NCI-H1417 treated with DMSO at 0.1 percent for 48 hours (cell line): Measurements from ENCODE around the gene VPS51.

Experiments
- DNase-seq: peaks from one replicate; lab custom pipeline; 2025; lab: John Stamatoyannopoulos, UW

VPS51 gene

DNA sequence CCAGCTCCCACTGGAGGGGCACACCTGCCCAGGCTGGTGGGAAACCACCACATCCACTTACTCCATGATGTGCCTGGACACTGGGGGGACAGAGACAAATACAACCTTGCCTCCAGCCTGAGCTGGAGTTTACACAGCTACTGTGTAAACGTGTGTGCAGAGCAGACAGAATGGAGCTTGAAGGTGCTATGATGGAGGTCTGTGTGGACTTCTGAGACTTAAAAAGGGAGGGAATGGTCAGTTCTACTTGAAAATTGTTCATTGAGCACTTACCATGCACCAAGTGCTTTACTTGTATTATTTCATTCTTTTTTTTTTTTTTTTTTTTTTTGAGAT, 23.4 kb upstream of the VPS51 start:
- no peak for DNase-seq

DNA sequence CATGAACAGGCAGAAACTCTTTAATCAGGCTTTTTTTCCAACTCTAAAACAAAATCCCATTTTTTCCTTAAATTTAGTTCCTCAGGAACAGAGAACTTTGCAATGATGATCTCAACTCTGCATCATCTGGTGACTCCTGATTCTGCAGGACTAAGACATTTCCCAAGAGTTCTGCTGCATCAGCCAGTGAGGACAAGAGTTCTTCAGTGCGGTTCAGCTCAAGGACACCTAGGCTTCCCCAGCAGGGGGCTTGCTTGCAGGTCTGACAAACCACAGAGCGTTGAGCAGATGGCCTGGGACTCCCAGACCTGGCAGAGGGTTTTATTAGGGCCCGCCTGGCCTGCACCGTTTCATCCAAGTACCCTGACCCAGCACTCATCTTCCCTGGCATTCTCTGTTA, 18.6 kb upstream of the VPS51 start:
- no peak for DNase-seq

DNA sequence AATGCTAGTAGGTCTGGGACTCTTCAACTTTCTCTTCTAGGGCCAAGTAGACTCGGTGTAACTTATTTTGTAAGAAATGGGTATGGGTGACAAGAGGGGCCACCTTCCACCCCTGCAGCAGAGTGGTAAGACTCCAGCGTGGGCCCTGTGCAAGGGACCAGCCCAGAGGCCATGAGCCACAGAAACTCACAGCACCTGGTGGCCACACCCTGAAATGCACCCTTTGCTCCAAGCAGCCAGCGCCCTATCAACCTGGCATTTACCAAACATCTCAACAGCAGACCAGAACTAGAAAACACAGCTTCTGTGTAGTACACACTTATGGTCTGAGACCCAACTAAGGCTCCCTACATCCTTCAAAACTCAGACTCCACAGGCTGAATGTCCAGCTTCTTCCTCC, 17.9 kb upstream of the VPS51 start:
- no peak for DNase-seq

DNA sequence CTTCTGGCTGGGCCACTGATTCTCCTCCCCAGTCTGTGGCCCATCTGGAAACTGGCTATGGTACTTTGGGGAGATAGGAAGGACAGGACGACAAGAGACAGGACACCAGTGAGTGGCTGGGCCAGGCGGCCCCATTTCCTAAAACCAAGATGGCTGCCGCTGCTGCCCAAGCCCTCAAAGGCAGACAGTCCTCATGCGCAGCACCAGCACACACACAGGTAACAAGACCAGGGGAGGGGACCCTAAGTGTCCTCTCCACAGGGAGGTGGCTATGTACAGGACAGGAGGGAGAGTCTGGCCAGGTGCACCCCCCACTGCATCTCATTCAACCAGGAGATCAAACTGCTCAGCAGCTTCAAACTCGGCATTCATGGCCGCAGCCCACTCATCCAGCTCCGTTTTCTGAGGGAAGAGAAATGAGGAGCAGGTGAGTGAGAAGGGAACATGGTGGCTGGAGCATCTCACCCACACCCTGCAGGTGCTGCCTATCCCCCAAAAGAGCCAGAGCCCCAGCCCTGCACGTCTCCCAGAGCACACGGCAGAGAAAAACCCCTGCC, 17.1 kb upstream of the VPS51 start:
- no peak for DNase-seq

DNA sequence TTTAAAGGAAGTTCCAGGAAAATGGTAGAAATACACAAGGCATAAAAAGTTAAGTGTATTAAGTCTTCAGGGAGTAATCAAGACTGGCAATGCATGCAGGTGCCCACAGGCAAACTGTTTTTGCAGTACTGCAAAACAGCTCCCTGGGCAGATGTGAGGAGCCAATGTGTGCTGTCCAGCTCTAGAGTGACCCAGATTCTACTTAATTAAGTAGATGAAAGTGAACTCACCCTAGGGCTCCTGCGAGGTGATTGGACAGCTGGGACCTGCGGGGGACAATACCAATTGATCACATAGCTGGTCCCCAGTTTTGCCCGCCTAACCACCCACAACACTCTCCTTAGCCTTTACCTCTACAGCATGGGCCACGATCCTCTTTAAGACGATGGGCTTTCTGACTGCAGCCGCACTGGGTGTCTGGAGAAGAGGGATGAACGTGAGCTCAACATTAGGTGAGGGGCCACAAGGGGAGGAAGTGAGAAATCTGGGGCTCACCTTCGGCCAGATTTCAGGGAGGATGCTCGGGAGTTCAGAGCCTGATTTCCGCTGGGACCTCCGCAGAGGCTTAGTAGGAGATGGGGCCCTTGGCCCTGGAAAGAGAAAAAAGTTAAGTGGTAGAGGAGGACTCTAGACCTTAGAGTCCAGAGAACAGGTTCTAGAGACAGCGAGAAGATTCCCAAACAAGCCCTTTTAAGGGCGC, 12.7 kb upstream of the VPS51 start:
- DNase-seq: no peak

DNA sequence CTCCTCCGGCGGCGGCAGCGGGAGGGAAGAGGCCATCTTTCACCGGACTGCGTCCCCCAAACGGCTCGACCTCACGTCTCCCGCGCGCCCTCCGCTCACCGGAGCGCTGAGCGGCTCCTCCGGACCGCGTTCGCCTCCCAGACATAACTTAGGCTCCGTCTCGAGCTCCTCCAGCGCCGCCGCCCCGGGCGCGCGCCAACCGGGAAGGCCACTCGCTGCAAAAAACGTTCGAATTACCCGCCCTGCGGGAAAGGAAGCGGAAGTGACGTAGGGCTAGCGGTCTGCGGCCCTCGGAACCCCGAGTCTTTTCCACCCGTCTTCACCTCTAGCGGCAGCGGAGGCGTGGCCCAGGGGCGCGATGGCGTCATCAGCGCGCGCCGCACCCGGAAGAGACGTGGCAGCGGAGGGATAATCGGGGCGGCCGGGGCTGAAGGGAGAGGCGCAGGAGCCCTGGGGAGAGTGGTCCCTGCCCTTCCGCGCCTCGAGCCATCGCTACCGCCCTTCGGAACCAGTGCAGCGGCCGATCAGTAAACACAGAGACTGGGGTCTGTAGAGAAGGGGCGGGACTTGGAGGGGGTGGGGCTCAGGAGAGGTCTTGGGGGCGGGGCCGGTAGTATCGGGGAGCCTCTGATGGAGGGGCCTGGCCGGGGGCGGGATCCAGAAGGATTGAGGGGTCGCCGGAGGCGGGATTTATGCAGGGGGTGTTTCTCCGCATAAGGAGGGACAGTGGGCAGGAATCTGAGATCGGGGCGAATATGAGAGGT, 12.0 kb upstream of the VPS51 start, which contains the start of the genes CDCA5 and ZFPL1:
CDCA5 (minus strand) TSS at position 207 of the 764 bp plus-strand sequence; CDS start at position 145, 62 bp downstream.
ZFPL1 (plus strand) TSS at position 389 of the 764 bp plus-strand sequence. CDS start 477 bp downstream, outside the sequence.
- DNase-seq: peak; percentile 82

DNA sequence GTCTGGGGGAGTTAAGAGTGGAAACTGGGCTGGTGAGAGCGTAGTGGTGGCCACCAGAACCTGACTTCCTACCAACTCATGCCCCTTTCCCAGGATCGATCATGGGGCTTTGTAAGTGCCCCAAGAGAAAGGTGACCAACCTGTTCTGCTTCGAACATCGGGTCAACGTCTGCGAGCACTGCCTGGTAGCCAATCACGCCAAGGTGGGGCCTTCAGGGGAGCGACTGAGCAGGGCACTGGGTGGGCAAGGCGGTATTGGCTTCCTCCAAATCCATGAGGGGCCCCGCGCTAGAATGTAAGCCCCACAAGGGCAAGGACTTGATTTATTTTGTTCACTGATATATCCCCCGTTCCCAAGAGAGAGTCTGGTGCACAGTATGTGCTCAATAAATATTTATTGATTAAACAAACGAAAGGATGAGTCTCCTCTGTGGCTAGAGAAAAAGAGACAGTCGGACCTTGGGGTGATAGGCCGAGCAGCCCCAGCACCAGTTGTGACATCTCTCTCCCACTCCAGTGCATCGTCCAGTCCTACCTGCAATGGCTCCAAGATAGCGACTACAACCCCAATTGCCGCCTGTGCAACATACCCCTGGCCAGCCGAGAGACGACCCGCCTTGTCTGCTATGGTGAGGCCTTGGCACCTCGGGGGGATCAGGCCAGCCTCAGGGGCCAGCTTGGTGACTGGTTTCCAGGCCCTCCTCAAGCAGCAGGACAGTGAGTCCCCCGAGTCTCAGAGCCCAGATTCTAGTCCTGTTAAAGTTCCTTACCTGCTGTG, 11.2 kb upstream of the VPS51 start:
- no peak for DNase-seq

DNA sequence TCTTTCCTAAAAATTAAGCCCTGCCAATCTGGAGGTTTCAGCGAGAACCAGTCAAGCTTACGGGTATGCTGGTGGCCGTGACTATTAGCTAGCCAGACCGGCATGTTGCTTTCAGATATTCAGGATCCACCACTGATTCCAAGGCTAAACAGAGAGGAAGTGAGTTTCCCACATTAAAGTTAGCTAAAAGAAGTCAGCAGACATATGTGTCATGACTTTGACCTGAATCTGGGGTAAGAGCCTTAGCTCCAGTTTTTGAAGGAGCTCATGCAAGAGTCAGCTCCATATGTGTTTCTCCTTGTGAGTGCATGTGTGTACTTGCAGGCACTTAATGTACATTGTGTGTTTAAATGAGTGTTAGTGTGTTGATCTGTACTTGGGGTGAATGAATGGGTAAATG, 10.6 kb upstream of the VPS51 start:
- no peak for DNase-seq

DNA sequence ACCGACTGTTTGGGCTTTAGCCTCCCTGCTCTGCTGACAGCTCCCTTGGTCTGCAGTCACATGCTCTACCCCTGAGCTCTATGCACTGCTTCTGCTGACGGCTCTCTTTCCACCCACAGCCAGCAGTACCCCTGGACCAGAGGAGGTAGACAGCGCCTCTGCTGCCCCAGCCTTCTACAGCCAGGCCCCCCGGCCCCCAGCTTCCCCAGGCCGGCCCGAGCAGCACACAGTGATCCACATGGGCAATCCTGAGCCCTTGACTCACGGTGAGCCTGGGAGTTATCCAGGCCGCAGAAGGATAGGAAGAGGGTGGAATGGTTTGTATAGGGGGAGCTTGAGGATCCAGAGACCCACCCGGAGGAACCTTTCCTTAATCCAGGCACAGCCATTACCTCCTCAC, 9.2 kb upstream of the VPS51 start:
- DNase-seq: no peak

DNA sequence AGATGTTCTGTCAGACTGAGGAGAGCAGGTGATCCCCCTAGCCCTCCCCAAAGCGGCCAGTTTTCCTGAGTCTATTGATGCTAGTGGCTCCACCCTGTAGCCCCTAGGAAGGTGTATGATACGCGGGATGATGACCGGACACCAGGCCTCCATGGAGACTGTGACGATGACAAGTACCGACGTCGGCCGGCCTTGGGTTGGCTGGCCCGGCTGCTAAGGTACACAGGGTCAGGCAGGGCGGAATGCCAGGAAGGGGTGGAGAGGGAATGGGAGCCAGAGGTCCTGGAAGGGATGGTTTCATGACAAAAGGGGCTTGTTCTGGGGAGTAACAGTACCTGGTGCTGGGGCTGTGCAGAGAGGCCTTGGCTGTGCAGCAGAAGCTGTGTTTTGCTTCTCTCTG, 8.8 kb upstream of the VPS51 start:
- no peak for DNase-seq

DNA sequence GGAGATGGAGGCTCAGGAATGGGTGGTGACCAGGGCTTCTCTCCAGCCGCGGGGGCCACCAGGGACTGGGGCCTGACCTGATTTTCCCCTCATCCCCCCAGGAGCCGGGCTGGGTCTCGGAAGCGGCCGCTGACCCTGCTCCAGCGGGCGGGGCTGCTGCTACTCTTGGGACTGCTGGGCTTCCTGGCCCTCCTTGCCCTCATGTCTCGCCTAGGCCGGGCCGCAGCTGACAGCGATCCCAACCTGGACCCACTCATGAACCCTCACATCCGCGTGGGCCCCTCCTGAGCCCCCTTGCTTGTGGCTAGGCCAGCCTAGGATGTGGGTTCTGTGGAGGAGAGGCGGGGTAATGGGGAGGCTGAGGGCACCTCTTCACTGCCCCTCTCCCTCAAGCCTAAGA, 8.2 kb upstream of the VPS51 start:
- DNase-seq: no peak

DNA sequence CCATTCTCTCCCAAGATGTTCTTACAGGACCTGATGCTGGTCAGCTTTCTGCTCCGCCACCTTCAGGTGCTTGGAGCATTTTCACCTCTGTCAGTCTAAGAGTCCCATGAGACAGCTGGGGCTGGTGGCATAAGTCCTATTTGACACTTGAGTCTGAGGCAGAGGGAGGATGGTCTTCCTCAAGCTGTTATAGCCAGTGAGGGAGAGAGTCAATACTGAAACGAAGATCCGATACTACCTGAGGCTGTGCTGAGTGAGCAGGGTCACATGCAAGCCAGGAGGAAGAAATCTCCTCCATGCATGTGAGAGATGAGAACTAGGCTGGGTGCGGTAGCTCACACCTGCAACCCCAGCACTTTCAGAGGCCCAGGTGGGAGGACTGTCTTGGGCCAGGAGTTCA, 6.4 kb upstream of the VPS51 start:
- DNase-seq: no peak

DNA sequence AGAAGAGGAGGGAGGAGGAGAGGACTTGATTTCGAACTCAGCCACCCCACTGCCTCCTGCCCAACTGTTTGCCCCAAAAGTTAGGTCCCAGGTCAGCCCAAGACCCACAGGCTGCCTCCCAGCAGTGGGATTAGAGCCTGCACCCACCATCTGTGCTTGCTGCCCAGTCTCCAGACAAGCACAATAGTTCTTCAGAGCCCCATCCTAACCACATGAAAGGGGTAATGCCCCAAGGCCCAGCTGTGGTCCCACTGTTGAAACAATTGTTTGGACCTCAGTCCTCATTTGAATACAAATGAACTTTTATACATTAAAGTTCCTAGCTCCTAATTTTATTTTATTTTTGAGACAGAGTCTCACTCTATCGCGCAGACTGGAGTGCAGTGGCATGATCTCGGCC, 5.4 kb upstream of the VPS51 start:
- DNase-seq: no peak

DNA sequence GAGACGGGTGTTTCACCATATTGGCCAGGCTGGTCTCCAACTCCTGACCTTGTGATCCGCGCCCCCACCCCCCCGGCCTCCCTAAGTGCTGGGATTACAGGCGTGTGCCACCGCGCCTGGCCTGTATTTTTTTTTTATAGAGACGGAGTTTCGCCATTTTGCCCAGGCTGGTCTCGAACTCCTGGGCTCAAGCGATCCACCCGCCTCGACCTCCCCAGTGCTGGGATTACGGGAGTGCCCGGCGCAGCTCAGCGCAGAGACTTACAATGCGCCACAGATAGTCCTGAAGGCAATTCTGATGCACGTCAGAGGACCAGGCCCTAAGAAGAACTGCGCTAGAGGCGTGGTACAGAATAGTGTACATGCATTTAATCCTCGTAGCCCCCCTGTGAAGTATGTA, 587 bp upstream of the VPS51 start:
- no peak for DNase-seq

DNA sequence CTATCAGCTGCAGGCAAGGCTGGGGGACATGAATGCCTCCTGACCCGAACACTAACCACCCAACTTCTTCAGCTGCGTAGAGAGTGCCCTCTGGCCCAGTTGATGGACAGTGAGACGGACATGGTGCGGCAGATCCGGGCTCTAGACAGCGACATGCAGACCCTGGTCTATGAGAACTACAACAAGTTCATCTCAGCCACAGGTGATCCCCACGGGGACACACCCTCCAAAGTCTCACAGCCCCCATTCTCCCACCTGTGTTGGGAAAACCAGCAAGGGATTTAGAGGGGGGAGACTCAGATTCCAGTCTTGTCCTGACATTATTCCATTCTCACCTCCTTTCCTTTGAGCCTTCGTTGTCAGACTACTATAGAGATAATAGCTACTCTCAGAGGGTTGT, 912 bp downstream of the VPS51 start:
- no peak for DNase-seq

DNA sequence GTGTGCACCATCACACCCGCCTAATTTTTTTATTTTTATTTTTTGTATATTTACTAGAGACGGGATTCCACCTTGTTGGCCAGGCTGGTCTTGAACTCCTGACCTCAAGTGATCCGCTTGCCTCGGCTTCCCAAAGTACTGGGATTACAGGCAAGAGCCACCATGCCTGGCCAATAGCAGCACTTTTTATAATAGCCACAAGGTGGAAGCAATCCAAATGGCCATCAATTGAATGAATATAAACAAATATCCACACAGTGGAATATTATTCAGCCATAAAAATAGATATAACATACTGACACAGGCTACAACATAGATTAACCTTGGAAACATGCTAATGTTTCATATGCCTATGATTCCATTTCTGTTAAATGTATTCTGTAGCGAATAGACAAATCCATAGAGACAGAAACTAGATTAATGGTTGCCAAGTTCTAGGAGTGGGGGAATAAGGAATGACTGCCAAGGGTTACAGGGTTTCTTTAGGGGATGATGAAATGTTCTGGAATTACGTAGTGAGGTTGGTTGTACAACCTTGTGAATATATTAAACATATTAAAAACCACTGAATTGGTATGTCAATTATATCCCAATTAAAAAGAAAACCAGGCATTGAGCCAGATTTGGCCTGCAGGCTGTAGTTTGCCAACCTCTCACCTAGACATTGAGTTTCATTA, 4.8 kb downstream of the VPS51 start:
- DNase-seq: no peak

DNA sequence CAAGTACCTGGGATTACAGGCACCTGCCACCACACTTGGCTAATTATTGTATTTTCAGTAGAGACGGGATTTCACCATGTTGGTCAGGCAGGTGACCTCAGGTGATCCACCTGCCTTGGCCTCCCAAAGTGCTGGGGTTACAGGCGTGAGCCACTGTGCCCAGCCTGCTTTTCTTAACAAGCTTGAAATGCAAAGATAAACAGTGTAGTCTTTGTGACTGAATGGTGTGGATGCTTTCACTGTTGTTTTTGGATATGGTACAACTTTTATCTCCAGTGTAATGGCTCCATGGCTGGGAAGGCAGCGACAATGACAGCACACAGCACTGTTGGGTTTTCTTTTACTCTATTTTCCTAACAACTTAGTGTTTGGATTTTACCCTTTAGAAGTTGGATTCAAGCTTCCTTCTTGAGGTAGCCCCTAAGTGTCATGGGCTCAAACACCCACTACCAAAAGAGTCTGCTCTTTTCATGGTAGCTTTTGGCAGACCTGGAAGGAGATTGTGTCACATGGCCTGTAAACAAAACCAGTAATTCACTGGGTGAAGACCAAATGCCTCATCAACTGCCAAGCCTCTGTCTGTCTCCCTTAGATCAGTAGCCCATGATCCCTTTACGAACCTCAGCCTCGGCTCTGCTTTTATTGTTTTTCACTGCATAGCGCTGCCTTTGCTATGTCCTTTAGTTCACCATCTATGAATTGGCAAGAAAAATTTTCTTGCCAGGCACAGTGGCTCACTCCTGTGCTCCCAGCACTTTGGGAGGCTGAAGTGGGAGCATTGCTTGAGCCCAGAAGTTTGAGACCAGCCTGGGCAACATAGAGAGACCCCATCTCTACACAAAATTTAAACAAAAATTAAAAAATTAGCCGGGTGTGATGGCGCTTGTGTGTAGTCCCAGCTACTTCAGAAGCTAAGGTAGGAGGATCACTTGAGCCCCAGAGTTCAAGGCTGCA, 6.4 kb downstream of the VPS51 start:
- no peak for DNase-seq

DNA sequence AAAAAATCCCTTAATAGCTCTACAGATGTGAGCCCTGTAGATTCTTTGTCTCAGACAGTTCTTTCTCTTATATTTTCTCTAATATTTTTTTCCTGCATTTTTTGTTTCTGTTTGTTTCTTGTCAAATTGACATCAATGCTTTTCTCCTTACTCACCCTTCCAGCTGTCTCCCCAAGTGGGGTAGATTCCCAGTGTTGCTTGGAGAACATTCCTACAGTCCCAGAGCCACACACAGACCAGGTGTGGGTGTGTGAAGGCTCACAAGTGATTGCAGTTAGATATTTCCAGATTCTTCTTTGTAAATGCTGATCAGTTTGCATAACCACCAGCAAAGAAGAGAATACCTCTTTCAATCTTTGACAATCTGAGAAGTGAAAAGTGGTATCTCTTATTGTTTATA, 7.5 kb downstream of the VPS51 start:
- no peak for DNase-seq

DNA sequence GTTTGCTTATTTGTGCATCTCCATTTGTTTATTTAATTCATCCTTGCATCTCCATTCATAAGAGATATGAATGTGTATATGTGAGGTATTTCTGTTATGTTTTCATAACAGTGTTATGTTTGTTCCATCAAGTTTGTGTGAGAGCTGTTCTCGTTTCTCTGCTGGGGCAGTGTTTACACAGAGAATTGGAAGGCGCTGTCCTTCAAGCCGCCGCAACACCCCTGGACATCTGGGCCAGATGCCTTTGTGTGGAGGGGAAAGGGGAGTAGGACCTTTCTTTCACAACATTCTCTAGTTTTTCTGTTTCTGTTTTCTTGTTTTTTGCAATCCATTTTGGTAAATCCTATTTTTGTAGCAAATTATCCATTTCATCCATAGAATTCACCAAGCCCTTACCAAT, 8.6 kb downstream of the VPS51 start:
- DNase-seq: no peak

DNA sequence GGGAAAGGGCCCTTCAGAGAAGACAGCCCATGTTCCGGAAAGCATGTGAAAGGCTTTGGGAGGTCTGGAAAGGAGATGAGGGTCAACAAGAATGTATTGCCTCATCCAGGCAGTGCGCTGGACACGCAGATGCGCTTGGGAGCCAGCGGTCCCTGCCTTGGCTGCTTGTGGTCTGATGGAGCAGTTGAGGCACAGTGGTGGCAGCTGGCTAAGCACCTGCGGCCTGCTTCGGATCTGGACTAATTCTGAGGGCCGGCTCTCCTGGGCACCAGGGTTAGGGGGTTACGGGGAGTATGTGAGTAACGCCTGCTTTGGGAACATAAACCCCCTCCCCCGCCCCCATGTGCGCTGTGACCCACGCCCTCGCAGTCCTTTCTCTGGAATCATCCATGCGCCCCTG, 11.1 kb downstream of the VPS51 start:
- DNase-seq: no peak
